ENCODE measurements around the gene ZNF276.

DNA sequence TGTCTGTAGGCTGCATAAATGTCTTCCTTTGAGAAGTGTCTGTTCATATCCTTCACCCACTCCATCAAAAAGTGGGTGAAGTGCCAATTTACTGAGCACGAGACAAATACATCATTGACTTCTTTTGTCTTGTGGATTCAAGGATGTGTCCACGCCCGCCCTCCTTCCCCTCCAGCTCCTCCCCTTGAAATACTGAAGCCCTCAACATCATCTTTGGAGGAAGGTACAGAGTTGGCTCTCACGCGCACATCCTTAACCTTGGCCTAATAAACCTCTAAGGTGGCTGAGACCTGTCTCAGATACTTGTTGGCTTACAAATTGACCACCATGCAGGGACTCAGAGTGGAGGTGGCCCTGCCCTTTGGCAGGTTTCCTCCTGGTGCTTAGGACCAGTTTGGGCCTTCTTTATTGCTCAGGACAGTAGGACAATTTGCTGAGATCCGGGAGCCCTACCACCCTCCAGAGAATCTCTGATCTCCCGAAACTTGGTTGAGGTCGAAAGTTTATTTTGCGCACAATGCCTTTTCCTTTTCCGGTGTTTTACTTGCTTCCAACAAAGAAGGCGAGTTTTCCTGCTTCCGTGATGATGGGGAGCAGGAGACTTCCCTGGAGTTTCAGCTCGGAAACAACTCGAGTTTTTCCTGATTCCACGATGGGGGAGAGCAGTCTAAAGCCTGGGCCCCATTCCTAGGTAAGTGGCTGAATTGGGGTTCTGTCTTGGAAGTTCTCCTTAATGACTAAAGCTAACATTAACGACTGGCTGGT lies 49.0 kb upstream of the ZNF276 start:
- TF ChIP-seq POLR2A (IDR thresholded peaks at IDR 0.05; ENCODE audit: low read depth, low read length) (no peak), SPI1 (IDR thresholded peaks at IDR 0.05; ENCODE audit: low read depth, low read length) (no peak), POLR2AphosphoS5 (IDR thresholded peaks at IDR 0.05; ENCODE audit: low read depth, low read length) (no peak), TAF1 (IDR thresholded peaks at IDR 0.05; ENCODE audit: low read depth, low read length) (no peak)
